Epithelial cell of esophagus (primary cell): ENCODE data around the gene SCARB1.

Experiments
- DNase-seq: peaks from one replicate; pipeline ENCODE4 v3.0.0; 2010; ENCODE audit warnings: low read depth
- H3K4me3 ChIP-seq: 2 replicates; pipeline ENCODE4 v1.5.1; 2011; ENCODE audit warnings: mild to moderate bottlenecking, low read length, control low read depth
- CTCF ChIP-seq: IDR thresholded peaks from 2 replicates; pipeline ENCODE4 v1.5.1; 2011; ENCODE audit warnings: low read depth, mild to moderate bottlenecking, low read length, control low read depth, inconsistent platforms; ENCODE audit not compliant: insufficient read depth; ENCODE audit errors: missing control alignments

The SCARB1 gene

GRCh38 chr12:124848621-124849380, 14.9 kb downstream of the SCARB1 start:
- H3K4me3 ChIP-seq: no peak overlapping the region
- no peak for TF ChIP-seq CTCF
- DNase-seq: no peak

GRCh38 chr12:124847113-124848074, 16.3 kb downstream of the SCARB1 start:
- TF ChIP-seq CTCF: no peak
- no peak overlapping the region for H3K4me3 ChIP-seq
- DNase-seq: no peak

GRCh38 chr12:124844411-124845397, 19.0 kb downstream of the SCARB1 start:
- DNase-seq: no peak
- no peak overlapping the region for H3K4me3 ChIP-seq
- no peak for TF ChIP-seq CTCF

GRCh38 chr12:124842800-124843510, 20.7 kb downstream of the SCARB1 start:
- H3K4me3 ChIP-seq: no peak overlapping the region
- DNase-seq: no peak
- TF ChIP-seq CTCF: no peak

GRCh38 chr12:124842073-124842749, 21.5 kb downstream of the SCARB1 start:
- H3K4me3 ChIP-seq: no peak overlapping the region
- no peak for TF ChIP-seq CTCF
- no peak for DNase-seq
